NCI-H1048 (cell line): ENCODE data around the gene SWI5.

Experiments used
- DNase-seq: peaks from one replicate; lab custom pipeline; 2025; lab: John Stamatoyannopoulos, UW

SWI5 gene

GRCh38 chr9:128252317-128253139, 23.5 kb upstream of the SWI5 start:
- no peak for DNase-seq

GRCh38 chr9:128253140-128253990, 22.7 kb upstream of the SWI5 start:
- no peak for DNase-seq

GRCh38 chr9:128253991-128254346, 22.1 kb upstream of the SWI5 start:
- DNase-seq: no peak

GRCh38 chr9:128254362-128254761, 21.7 kb upstream of the SWI5 start:
- no peak for DNase-seq

GRCh38 chr9:128254855-128255759, 21.0 kb upstream of the SWI5 start:
- peak; percentile 23 for DNase-seq

GRCh38 chr9:128257086-128257825, 18.8 kb upstream of the SWI5 start:
- DNase-seq: no peak

GRCh38 chr9:128257907-128258306, 18.2 kb upstream of the SWI5 start:
- no peak for DNase-seq

- no peak for DNase-seq
Observed at GRCh38 chr9:128258326-128258725, 17.8 kb upstream of the SWI5 start.

GRCh38 chr9:128259156-128259555, 16.9 kb upstream of the SWI5 start:
- no peak for DNase-seq

- DNase-seq: no peak
Observed at GRCh38 chr9:128260340-128260739, 15.7 kb upstream of the SWI5 start.

- no peak for DNase-seq
Observed at GRCh38 chr9:128262687-128263086, 13.4 kb upstream of the SWI5 start.

GRCh38 chr9:128265348-128265847, 10.7 kb upstream of the SWI5 start:
- DNase-seq: no peak

GRCh38 chr9:128266868-128267590, 9.0 kb upstream of the SWI5 start:
- DNase-seq: no peak

- no peak for DNase-seq
Observed at GRCh38 chr9:128271112-128271511, 5.0 kb upstream of the SWI5 start.

- no peak for DNase-seq
Observed at GRCh38 chr9:128271512-128271911, 4.6 kb upstream of the SWI5 start.

- DNase-seq: no peak
Observed at GRCh38 chr9:128274245-128274644, 1.8 kb upstream of the SWI5 start.

GRCh38 chr9:128275198-128276007, 673 bp upstream of the SWI5 start, which contains the start of gene GOLGA2:
TSS of gene GOLGA2 (minus strand) at chr9:128276007. CDS start at chr9:128275976, 31 bp downstream.
- no peak for DNase-seq

GRCh38 chr9:128276574-128277270, 646 bp downstream of the SWI5 start:
- no peak for DNase-seq
